GM18505 (cell line): ENCODE results near the gene CCDC183.
"Not testable (repeated sequence)": the region's sequence is repeated elsewhere in the genome, so short reads cannot be mapped to it uniquely, and the experiment has no call there.

Experiments used
- ATAC-seq: cut with Tn5 transposase; IDR thresholded peaks from one replicate; pipeline ENCODE4 v1.9.1; 2021; ENCODE audit not compliant: unreplicated experiment
- POLR2A ChIP-seq: IDR thresholded peaks from 4 replicates; pipeline ENCODE4 v1.6.1; 2011; ENCODE audit warnings: borderline replicate concordance; ENCODE audit not compliant: insufficient read depth, insufficient read length; ENCODE audit errors: extremely low read depth

Gene CCDC183

GRCh38 chr9:136824496-136825225 is 28.5 kb downstream of the CCDC183 start:
- no peak for TF ChIP-seq POLR2A
- ATAC-seq = no peak

- ATAC-seq = no peak
- TF ChIP-seq POLR2A = no peak
These were observed 29.4 kb downstream of the CCDC183 start for GRCh38 chr9:136825295-136826187.

GRCh38 chr9:136826188-136826541 is 30.0 kb downstream of the CCDC183 start:
- no peak for ATAC-seq
- no peak for TF ChIP-seq POLR2A

- no peak for ATAC-seq
- TF ChIP-seq POLR2A = no peak
These were observed 30.8 kb downstream of the CCDC183 start for GRCh38 chr9:136826703-136827582.

GRCh38 chr9:136827794-136828473 is 31.8 kb downstream of the CCDC183 start:
- no peak for TF ChIP-seq POLR2A
- no peak for ATAC-seq

GRCh38 chr9:136828474-136829140 is 32.5 kb downstream of the CCDC183 start:
- no peak for ATAC-seq
- no peak for TF ChIP-seq POLR2A

GRCh38 chr9:136829412-136829811 is 33.3 kb downstream of the CCDC183 start:
- ATAC-seq = no peak
- TF ChIP-seq POLR2A = no peak

GRCh38 chr9:136829981-136830885 is 34.1 kb downstream of the CCDC183 start:
- no peak for ATAC-seq
- no peak for TF ChIP-seq POLR2A

GRCh38 chr9:136831002-136831719 is 35.0 kb downstream of the CCDC183 start:
- ATAC-seq = no peak
- TF ChIP-seq POLR2A = no peak

GRCh38 chr9:136831720-136832104 is 35.6 kb downstream of the CCDC183 start:
- no peak for TF ChIP-seq POLR2A
- ATAC-seq = no peak

- TF ChIP-seq POLR2A = no peak
- ATAC-seq = no peak
These were observed 36.4 kb downstream of the CCDC183 start for GRCh38 chr9:136832581-136832980.

- ATAC-seq = not testable (repeated sequence)
These were observed 37.4 kb downstream of the CCDC183 start for GRCh38 chr9:136833381-136834048.
